NCI-H2196 (cell line): ENCODE data around the gene ERCC2.
"Not testable (repeated sequence)": the region's sequence is repeated elsewhere in the genome, so short reads cannot be mapped to it uniquely, and the experiment has no call there.

Experiments
- DNase-seq: peaks from one replicate; lab custom pipeline; 2025; ENCODE audit not compliant: unreplicated experiment; lab: John Stamatoyannopoulos, UW

ERCC2 gene

GRCh38 chr19:45336696-45337251 lies 33.6 kb downstream of the ERCC2 start:
- no peak for DNase-seq

- not testable (repeated sequence) for DNase-seq
Observed at GRCh38 chr19:45334881-45335280, 35.5 kb downstream of the ERCC2 start.

GRCh38 chr19:45333609-45334303 lies 36.6 kb downstream of the ERCC2 start:
- DNase-seq, result no peak

GRCh38 chr19:45331411-45331810 lies 39.0 kb downstream of the ERCC2 start:
- DNase-seq, result peak; percentile 97

- no peak for DNase-seq
Observed at GRCh38 chr19:45327404-45328143, 42.8 kb downstream of the ERCC2 start.

- DNase-seq, result no peak
Observed at GRCh38 chr19:45324349-45324907, 45.9 kb downstream of the ERCC2 start.

- DNase-seq, result no peak
Observed at GRCh38 chr19:45323671-45324081, 46.7 kb downstream of the ERCC2 start.

GRCh38 chr19:45322744-45323281 lies 47.6 kb downstream of the ERCC2 start, which contains the start of gene CKM:
TSS of gene CKM (minus strand) at chr19:45322875. CDS start at chr19:45319713, 3,162 bp downstream.
- no peak for DNase-seq

GRCh38 chr19:45322311-45322710 lies 48.1 kb downstream of the ERCC2 start:
- DNase-seq, result no peak

- no peak for DNase-seq
Observed at GRCh38 chr19:45321848-45322247, 48.5 kb downstream of the ERCC2 start.

- no peak for DNase-seq
Observed at GRCh38 chr19:45320997-45321775, 49.2 kb downstream of the ERCC2 start.

- DNase-seq, result no peak
Observed at GRCh38 chr19:45315304-45315703, 55.1 kb downstream of the ERCC2 start.

GRCh38 chr19:45314708-45315245 lies 55.6 kb downstream of the ERCC2 start:
- no peak for DNase-seq

- not testable (repeated sequence) for DNase-seq
Observed at GRCh38 chr19:45312285-45312684, 58.1 kb downstream of the ERCC2 start.

GRCh38 chr19:45311621-45312020 lies 58.8 kb downstream of the ERCC2 start:
- no peak for DNase-seq

- not testable (repeated sequence) for DNase-seq
Observed at GRCh38 chr19:45309322-45309721, 61.1 kb downstream of the ERCC2 start.

GRCh38 chr19:45307361-45307760 lies 63.0 kb downstream of the ERCC2 start:
- no peak for DNase-seq

GRCh38 chr19:45306518-45307027 lies 63.8 kb downstream of the ERCC2 start:
- DNase-seq, result peak; percentile 75

GRCh38 chr19:45306040-45306439 lies 64.3 kb downstream of the ERCC2 start:
- no peak for DNase-seq

- no peak for DNase-seq
Observed at GRCh38 chr19:45305421-45305820, 65.0 kb downstream of the ERCC2 start.
